SK-N-MC (cell line): ENCODE data around the gene AIP.

Experiments used
- DNase-seq: peaks from one replicate; pipeline ENCODE4 v3.0.0-alpha.2; 2011; ENCODE audit warnings: low read depth, low spot score
- H3K27ac ChIP-seq: fragments of 200-600 bp; sonication (generic); 2 replicates; pipeline ENCODE4 v1.5.1; 2016; ENCODE audit warnings: mixed run types
- H3K36me3 ChIP-seq: fragments of 200-600 bp; sonication (generic); 2 replicates; pipeline ENCODE4 v1.6.1; 2017; ENCODE audit warnings: antibody characterized with exemption, low read length, mixed read lengths; ENCODE audit not compliant: insufficient read depth
- H3K4me3 ChIP-seq: fragments of 200-600 bp; sonication (generic); 2 replicates; pipeline ENCODE4 v1.5.1; 2016
- H3K9ac ChIP-seq: fragments of 200-600 bp; sonication (generic); 2 replicates; pipeline ENCODE4 v1.8.0; 2017; ENCODE audit warnings: mixed run types, mixed read lengths; ENCODE audit not compliant: insufficient read length
- H3K9me3 ChIP-seq: fragments of 200-600 bp; sonication (generic); 2 replicates; pipeline ENCODE4 v1.6.1; 2017; ENCODE audit warnings: low read depth, mild to moderate bottlenecking, antibody characterized with exemption, low read length, moderate library complexity, mixed read lengths
- EZH2 ChIP-seq: fragments of 200-600 bp; sonication (generic); IDR thresholded peaks from one replicate; pipeline ENCODE4 v1.6.1; 2017; ENCODE audit warnings: antibody characterized with exemption
- FOXP2 ChIP-seq: optimal IDR thresholded peaks from 2 replicates; pipeline ENCODE3; 2011; ENCODE audit warnings: mild to moderate bottlenecking, moderate library complexity; ENCODE audit not compliant: insufficient read depth; ENCODE audit errors: extremely low read length, control extremely low read depth
- POLR2AphosphoS5 ChIP-seq: IDR thresholded peaks from 2 replicates; pipeline ENCODE4 v1.6.1; 2012; ENCODE audit warnings: mild to moderate bottlenecking, low read depth, low read length, borderline replicate concordance

Gene AIP

GRCh38 chr11:67517784-67518552 lies 35.1 kb downstream of the AIP start:
- TF ChIP-seq EZH2: no peak

GRCh38 chr11:67519726-67520125 lies 36.9 kb downstream of the AIP start:
- Histone ChIP-seq H3K9ac (no peak overlapping the region), H3K4me3 (no peak overlapping the region), H3K9me3 (no peaks in the 10 kb centered on the region), H3K27ac (no peak overlapping the region), H3K36me3 (no peaks in the 10 kb centered on the region)
- DNase-seq: no peak
- no peak for TF ChIP-seq EZH2
- TF ChIP-seq POLR2AphosphoS5: no peak
- no peak for TF ChIP-seq FOXP2

More at GRCh38 chr11:67517784-67518552, 35.1 kb downstream of the AIP start:
- Histone ChIP-seq H3K4me3 (no peak overlapping the region), H3K27ac (no peak overlapping the region), H3K9me3 (no peaks in the 10 kb centered on the region), H3K36me3 (no peaks in the 10 kb centered on the region), H3K9ac (no peak overlapping the region)
- DNase-seq: no peak

GRCh38 chr11:67520856-67521824 lies 38.3 kb downstream of the AIP start:
- Histone ChIP-seq H3K36me3 (no peaks in the 10 kb centered on the region), H3K4me3 (no peak overlapping the region), H3K9ac (no peak overlapping the region), H3K27ac (no peak overlapping the region), H3K9me3 (no peaks in the 10 kb centered on the region)
- TF ChIP-seq POLR2AphosphoS5 (no peak), EZH2 (no peak), FOXP2 (no peak)
- DNase-seq: no peak

- TF ChIP-seq POLR2AphosphoS5 (no peak), FOXP2 (no peak), EZH2 (no peak)
- Histone ChIP-seq H3K4me3 (no peak overlapping the region), H3K27ac (no peak overlapping the region), H3K9ac (no peak overlapping the region), H3K36me3 (no peaks in the 10 kb centered on the region), H3K9me3 (no peaks in the 10 kb centered on the region)
- no peak for DNase-seq
Observed at GRCh38 chr11:67521924-67522323, 39.1 kb downstream of the AIP start.

- no peak for TF ChIP-seq EZH2
- no peak for TF ChIP-seq POLR2AphosphoS5
- TF ChIP-seq FOXP2: no peak
- no peaks in the 10 kb centered on the region for H3K36me3 ChIP-seq
Observed at GRCh38 chr11:67522338-67522737, 39.5 kb downstream of the AIP start.

GRCh38 chr11:67522844-67523555 lies 40.2 kb downstream of the AIP start, which contains the start of gene CABP2:
TSS of gene CABP2 (minus strand) at chr11:67523446. CDS start at chr11:67523326, 120 bp downstream.
- no peak within 1 kb of the TSS for H3K4me3 ChIP-seq
- no peak within 1 kb of the TSS for H3K27ac ChIP-seq
- no peaks in the 10 kb centered on the region for H3K9me3 ChIP-seq
- H3K9ac ChIP-seq: no peak within 1 kb of the TSS
- no peaks in the 10 kb centered on the region for H3K36me3 ChIP-seq
- no peak for DNase-seq
- TF ChIP-seq FOXP2 (no peak), POLR2AphosphoS5 (no peak), EZH2 (no peak)

More at GRCh38 chr11:67522338-67522737, 39.5 kb downstream of the AIP start:
- H3K9ac ChIP-seq: no peak overlapping the region
- no peak overlapping the region for H3K27ac ChIP-seq
- H3K4me3 ChIP-seq: no peak overlapping the region
- DNase-seq: no peak
- no peaks in the 10 kb centered on the region for H3K9me3 ChIP-seq

GRCh38 chr11:67523556-67524479 lies 41.0 kb downstream of the AIP start:
- H3K4me3 ChIP-seq: no peak overlapping the region
- H3K36me3 ChIP-seq: no peaks in the 10 kb centered on the region
- H3K9ac ChIP-seq: no peak overlapping the region
- DNase-seq: no peak
- no peak for TF ChIP-seq FOXP2
- no peak for TF ChIP-seq EZH2
- TF ChIP-seq POLR2AphosphoS5: no peak
- no peak overlapping the region for H3K27ac ChIP-seq
- no peaks in the 10 kb centered on the region for H3K9me3 ChIP-seq

GRCh38 chr11:67524480-67524808 lies 41.6 kb downstream of the AIP start:
- no peak for DNase-seq
- Histone ChIP-seq H3K4me3 (no peak overlapping the region), H3K27ac (no peak overlapping the region), H3K9ac (no peak overlapping the region), H3K9me3 (no peaks in the 10 kb centered on the region), H3K36me3 (no peaks in the 10 kb centered on the region)
- no peak for TF ChIP-seq EZH2
- no peak for TF ChIP-seq FOXP2
- no peak for TF ChIP-seq POLR2AphosphoS5
